Fibroblast of villous mesenchyme (primary cell): ENCODE results near the gene RAE1. TPM values are rescaled to one million over a fixed set of nuclear protein-coding genes. Genes with fewer than 3 reads are reported as not detected.

Source experiments
- DNase-seq: peaks from one replicate; pipeline ENCODE4 v3.0.0-alpha.2; 2010; ENCODE audit warnings: low read depth
- H3K4me3 ChIP-seq: 2 replicates; pipeline ENCODE4 v1.5.1; 2011; ENCODE audit warnings: low read depth, mild to moderate bottlenecking, low read length
- total RNA-seq: library from RNA; depleted of rRNA; stranded (reverse); fragments of >200 nt; gene quantifications from 2 replicates; pipeline ENCODE4 v1.2.3, GENCODE V29; 2012
- TF ChIP-seq, protein P1 (sequence below): IDR thresholded peaks from 2 replicates; pipeline ENCODE4 v1.5.1; 2012; ENCODE audit warnings: low read depth, mild to moderate bottlenecking, low read length; ENCODE audit not compliant: insufficient read depth

The RAE1 gene
- total RNA-seq, 1 donor, result 28.5 TPM

DNA sequence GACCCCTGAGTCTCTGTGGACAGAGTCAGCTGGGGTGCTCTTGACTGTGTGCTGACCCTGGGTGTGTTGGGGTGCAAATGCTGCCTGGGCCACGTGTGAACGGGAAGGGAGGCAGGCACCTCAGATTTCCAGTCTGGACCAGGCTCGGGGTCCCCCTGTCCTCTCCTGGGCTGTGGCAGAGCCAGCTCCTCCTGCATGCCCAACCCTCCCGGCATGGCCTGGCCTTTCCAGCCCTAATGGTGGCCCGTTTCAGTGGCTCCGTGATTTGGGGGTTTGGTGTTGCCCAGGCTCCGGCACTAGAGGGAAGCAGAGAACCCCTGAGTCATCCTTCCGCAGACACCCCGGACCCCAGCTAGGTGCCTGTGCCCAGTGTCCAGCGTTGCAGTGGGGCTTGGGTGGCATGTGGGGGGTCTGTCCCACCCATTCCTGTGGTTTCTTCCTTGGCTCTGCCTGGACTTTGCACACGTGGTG lies 49.2 kb downstream of the RAE1 start:
- TF ChIP-seq, protein P1, sequence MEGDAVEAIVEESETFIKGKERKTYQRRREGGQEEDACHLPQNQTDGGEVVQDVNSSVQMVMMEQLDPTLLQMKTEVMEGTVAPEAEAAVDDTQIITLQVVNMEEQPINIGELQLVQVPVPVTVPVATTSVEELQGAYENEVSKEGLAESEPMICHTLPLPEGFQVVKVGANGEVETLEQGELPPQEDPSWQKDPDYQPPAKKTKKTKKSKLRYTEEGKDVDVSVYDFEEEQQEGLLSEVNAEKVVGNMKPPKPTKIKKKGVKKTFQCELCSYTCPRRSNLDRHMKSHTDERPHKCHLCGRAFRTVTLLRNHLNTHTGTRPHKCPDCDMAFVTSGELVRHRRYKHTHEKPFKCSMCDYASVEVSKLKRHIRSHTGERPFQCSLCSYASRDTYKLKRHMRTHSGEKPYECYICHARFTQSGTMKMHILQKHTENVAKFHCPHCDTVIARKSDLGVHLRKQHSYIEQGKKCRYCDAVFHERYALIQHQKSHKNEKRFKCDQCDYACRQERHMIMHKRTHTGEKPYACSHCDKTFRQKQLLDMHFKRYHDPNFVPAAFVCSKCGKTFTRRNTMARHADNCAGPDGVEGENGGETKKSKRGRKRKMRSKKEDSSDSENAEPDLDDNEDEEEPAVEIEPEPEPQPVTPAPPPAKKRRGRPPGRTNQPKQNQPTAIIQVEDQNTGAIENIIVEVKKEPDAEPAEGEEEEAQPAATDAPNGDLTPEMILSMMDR, result no peak
- DNase-seq, result no peak

DNA sequence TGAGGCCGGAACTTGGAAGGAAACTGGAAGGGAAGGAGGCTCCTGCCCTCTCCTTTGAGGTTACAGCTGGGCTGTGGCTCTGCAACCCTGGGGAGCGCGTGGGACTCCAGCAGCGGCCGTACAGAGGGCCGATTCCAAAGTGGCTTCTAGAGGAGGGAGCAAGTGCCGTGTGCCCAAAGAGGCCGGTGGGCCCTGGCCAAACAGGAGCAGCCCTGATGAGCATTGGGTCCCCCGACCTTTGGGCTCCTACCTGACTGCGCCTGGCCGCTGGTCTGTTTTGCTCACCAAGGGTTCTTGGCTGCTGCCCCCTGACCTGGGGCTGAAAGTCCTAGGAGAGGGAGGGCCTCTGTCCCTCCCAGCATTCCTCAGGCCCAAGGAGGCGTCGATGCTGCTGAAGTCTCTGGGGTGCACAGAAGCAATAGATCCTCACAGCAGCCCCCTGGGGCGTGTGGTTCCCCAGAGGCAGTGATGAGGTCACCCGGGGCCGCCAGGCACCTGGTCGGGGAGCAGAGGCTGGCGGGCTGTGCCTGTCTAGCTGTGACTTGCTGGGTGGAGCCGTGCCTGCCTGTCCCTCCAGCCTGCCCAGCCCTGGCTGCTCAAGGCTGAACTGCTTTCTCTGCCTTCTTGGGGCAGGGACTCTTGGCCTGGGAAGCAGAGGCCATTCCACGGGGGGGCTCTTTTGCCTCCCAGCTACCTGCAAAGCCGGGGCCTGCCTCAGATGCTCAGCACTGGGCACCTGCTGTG lies 49.9 kb downstream of the RAE1 start:
- DNase-seq, result no peak
- TF ChIP-seq, protein P1, result no peak
- no peak overlapping the region for H3K4me3 ChIP-seq

More for the DNA sequence above, 49.2 kb downstream of the RAE1 start:
- no peak overlapping the region for H3K4me3 ChIP-seq

DNA sequence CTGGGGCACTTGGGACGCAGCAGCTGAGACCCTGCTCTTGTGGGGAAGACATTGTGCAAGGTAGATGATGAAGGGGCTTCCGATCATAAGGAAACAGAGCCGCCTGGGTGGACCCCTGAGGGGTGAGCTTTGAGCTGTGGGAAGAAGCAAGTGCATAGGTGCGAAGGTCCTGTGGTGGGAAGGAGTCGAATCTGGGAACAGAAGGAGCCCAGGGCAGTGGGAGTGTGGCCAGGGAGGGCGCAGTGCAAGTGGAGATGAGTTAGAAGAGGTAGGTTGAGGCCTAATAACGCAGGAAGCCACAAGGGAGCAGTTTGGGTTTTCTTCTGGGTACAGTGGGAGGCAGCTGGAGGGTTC lies 50.5 kb downstream of the RAE1 start:
- H3K4me3 ChIP-seq, result no peak overlapping the region
- TF ChIP-seq, protein P1, result no peak
- no peak for DNase-seq

DNA sequence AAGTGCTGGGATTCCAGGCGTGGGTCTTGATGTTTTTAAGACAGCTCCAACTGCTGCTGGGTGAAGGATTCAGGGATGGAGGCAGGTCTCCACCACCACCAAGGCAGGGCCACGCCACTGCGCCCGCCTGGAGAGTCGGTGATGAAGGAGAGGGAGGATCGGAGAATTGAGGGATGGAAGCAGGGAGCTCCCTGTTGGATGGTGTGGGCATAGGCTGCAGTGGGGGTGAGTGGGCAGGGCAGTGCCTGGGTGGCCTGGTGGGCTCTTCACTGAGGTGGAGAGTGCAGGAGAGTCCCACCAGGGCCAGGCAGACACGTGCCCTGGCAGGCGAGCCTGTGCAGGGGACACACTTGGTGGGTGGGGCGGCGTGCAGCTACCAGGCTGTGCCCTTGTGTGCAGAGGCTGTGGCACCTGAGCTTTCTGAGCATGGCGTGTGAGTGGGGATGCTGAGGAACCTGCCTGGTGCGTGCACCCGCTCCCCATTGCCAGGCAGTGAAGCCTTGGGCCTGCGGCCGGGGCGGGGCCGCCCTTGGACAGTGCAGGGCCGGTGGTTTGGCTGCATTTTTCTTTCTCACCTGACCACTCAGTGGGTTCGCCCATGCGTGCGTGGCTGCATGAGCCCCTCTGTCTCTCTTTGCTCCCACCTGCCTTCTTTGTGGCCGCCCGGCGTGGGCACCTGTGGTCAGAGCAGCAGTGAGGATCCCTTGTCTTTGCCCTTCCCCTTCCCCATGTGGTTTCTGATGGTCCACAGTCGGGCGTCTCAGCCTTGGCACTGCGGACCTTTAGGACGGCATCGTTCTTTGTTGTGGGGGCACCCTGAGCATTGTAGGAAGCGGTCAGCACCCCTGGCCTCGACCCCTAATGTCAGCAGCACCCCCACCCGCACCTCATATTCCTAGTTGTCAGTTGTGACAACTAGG lies 51.4 kb downstream of the RAE1 start:
- no peak for DNase-seq
- TF ChIP-seq, protein P1, result no peak
- no peak overlapping the region for H3K4me3 ChIP-seq

DNA sequence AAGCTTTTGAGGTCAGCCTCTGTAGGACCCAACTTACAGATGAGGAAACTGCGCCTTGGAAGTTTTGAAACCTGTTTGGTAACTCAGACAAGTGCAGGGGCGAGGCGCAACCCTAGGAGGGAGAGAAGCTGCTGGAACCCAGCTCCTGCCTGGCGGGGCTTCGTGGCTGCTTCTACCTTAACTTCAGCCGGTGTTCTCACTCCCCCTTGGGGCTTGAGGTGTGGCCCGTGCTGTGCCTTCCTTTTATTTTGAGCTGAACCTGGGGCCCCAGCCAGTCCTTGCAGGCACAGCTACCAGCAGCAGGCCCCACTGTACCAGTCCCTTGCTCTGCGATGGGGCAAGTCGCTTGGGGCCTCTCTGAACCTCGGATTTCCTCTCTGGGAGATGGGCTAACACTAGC lies 52.2 kb downstream of the RAE1 start:
- H3K4me3 ChIP-seq, result no peak overlapping the region
- DNase-seq, result no peak
- TF ChIP-seq, protein P1, result no peak

DNA sequence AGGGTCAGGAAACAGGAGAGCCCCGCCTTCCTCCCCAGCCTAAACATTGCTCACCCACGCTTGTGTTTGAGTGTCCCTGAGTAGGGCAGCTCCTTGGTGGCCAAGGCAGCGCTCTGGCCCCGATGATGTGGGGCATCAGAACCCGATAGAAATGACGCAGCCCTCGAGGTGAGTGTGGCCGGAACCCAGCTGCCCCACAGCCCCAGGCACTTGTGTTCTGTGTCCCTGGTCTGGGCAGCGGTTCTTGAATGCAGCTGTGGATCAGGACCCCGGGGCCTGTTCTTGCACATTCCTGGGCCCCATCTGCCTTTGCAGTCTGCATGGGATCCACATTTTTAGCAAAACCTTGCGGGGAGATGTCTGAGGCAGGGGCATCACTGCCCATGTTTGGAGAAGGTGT lies 53.0 kb downstream of the RAE1 start:
- H3K4me3 ChIP-seq, result no peak overlapping the region
- DNase-seq, result no peak
- TF ChIP-seq, protein P1, result no peak
